D341Med (cell line): Measurements from ENCODE around the gene SKA1.
"Not testable (repeated sequence)": the region's sequence is repeated elsewhere in the genome, so short reads cannot be mapped to it uniquely, and the experiment has no call there.

Source experiments
- DNase-seq: peaks from one replicate; pipeline ENCODE4 v3.0.0; 2012; ENCODE audit warnings: low spot score

SKA1 gene

DNA sequence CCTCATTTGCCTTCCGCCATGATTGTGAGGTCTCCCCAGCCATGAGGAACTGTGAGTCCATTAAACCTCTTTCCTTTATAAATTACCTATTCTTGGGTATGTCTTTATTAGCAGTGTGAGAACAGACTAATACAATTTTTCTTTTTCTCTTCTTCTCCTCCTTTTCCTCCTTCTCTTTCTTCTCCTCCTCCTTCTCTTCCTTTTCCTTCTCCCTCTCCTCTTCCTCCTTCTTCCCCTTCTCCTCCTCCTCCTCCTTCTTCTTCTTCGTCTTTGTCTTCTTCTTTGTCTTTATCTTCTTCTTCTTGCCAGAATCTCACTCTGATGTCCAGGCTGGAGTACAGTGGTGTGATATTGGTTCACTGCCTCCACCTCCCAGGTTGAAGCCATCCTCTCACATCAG, 20.2 kb downstream of the SKA1 start:
- no peak for DNase-seq

DNA sequence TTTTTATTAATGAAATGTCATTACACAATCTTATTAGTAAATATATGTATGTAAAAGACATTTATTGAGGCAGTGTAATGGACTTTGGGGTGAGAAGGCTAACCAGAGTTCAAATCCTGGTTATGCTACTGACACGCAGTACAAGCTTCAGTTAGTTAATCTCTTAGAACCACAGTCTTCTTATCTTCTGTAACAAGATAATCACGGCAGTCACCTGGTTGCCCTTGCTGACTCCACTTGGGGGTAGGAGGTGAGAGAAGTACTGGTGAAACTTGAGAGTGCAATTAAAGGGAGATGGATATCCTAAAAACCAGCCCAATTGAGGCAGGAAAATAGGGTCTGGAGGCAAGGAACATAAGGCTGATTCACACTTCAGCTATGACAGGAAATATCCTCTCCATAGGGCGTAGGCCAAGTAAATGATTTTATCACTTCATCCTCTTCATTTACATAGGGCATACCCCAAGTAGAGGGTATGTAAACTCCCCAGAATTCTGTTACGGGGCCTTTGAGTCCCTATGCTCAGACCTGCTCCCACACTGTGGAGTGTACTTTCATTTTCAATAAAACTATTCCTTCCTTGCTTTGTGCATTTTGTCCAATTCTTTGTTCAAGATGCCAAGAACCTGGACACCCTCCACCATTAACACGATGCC, 21.3 kb downstream of the SKA1 start:
- DNase-seq, result no peak

DNA sequence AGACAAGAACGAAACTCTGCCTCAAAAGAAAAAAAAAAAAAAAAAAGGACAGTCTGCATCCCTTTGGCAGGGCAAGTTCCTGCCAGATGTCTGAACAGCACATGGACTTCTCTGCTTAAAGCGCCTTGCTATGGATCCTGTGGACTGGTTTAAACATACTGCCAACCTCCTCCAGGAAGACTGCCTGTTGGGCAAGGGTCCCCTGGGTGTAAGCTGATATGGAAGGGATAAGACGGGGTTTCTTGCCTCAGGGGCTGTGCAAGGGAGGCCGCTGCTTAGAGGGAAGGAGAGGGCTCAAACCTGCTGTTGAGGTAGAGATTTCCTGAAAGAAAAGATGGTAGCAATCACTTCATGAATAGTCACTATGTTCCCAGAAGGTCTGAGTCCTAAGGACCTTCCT, 22.2 kb downstream of the SKA1 start:
- DNase-seq, result no peak

DNA sequence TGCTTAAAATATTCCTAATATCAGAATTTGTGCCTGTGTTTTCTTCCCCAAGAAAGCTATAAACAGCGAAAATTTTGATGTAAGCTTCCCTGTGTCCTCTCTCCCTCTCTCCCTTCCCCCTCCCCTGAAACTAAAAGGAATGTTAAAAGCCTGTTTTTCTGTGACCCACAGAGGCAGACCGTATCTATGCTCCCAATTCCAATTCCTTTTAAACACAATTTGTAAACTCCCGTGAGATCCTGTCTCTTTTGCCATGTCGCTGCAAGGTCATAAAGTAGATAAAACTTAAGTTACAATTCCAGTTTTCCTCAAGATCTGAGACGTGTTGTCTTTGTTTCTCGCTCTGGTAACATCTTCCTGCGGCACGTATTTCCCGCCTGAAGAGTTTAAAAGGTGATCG, 23.3 kb downstream of the SKA1 start:
- no peak for DNase-seq

DNA sequence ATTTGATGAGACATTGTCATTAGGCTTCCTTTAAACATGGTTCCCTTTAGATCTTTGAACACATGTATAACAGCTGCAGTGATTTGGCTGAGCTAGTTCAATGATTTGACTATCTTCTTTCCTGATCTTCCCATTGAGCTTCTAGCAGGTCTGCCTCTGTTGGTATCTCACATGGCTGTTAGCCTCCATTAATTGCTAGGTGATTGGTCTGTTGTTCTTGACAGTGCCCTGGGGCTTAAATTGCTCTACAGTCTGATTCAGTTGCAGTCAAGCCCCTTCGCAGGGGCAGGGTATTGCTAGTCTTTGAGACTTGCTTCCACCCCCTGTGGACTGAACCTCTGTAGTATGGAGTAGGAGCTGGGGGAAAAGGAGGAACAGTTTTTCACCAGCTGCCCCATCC, 24.1 kb downstream of the SKA1 start:
- DNase-seq, result no peak

DNA sequence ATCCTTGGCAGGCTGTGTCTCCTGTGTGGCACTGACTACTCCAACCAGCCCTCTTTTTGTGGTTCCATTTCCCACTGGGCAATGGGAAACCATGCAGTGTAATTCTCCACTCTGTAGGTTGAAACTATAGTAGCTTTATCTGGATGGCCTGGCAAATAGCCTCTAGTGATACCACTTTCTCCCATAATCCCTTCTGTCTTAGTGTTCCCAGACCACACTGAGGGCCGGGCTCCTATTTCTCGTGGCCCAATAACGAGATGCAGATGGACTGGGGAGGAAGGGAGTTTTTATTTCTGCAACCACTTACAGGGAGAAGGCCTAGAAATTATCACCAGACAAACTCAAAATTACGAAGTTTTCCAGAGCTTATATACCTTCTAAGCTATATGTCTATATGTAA, 24.7 kb downstream of the SKA1 start:
- no peak for DNase-seq

DNA sequence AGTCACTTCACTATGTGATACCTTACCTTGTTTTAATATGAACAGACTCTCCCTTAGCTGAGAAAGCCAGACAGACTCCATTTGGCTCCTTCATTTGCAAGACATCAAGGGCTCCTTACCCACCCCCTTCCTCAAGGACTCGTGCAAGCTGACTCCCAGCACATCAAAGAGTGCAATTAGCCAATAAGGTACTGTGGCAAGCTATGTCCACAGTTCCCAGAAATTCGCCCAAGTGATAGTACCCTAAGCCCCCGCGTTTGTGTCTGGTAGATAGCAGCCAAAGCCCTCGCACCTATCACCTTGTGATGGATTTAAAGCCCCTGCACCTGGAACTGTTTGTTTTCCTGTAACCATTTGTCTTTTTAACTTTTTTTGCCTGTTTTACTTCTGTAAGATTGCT, 25.6 kb downstream of the SKA1 start:
- DNase-seq, result not testable (repeated sequence)

DNA sequence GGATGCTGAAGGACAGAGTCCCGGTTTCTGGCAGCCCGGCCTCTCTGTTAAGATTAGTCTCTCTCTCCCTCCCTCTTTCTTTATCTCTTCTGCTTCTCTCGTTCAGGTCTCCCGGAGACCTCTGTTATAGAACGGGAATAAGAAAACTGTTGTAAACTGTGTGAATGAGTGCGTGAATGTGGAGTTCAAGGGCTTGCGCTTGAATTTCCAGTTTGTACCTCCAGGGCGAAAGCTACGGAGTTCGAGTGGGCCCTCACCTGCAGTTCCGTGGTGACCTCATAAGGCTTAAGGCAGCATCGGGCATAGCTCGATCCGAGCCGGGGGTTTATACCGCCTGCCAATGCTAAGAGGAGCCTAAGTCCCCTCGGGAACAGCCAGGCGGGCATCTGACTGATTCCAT, 26.4 kb downstream of the SKA1 start:
- no peak for DNase-seq

DNA sequence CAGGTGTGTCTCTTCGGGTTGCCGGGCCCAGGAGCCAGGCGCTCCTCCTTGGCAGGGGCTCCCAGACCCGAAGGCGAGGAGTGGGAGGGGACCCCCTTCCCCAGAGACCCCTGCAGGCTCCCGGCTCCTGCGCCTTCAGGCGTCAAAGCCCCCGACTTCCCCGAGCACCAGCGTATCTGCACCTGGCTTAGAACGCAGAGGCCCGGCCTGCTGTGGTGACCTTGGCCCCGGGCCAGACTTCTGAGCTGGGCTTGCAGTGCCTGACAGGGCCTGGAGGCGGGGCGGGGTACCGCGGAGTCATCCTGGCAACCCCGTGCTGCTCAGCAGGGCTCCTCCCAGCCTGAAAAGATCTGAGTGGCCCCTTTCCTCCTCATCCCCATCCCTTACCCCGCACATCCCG, 27.0 kb downstream of the SKA1 start:
- peak; percentile 41 for DNase-seq

DNA sequence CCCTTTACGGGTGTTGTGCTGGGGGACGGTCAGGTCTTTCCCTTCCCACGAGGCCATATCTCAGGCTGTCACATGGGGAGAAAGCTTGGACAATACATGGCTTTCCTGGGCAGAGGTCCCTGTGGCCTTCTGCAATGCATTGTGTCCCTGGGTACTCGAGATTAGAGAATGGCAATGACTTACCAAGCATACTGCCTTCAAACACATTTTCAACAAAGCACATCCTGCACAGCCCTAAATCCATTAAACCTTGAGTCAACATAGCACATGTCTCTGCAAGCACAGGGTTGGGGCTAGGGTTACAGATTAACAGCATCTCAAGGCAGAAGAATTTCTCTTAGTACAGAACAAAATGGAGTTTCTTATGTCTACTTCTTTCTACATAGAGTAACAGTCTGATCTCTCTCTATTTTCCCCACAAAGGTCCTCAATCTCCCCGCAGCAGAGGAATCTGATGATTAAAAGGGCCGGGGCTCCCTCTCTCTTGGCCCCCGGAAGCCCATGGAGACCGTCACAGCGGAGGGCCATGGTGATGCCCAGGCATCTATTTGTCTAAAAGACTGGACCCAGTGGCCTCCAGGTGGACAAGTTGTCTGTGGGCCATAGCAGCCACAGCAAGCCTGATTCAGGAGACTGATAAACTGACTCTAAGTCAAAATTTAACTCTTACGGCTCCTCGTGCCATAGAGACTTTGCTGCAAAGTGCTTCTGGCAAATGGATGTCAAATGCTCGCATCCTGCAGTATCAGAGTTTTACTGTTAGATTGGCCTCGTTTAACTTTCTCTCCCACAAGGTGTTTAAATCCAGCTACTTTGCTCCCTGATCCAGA, 30.1 kb downstream of the SKA1 start:
- DNase-seq, result not testable (repeated sequence)

DNA sequence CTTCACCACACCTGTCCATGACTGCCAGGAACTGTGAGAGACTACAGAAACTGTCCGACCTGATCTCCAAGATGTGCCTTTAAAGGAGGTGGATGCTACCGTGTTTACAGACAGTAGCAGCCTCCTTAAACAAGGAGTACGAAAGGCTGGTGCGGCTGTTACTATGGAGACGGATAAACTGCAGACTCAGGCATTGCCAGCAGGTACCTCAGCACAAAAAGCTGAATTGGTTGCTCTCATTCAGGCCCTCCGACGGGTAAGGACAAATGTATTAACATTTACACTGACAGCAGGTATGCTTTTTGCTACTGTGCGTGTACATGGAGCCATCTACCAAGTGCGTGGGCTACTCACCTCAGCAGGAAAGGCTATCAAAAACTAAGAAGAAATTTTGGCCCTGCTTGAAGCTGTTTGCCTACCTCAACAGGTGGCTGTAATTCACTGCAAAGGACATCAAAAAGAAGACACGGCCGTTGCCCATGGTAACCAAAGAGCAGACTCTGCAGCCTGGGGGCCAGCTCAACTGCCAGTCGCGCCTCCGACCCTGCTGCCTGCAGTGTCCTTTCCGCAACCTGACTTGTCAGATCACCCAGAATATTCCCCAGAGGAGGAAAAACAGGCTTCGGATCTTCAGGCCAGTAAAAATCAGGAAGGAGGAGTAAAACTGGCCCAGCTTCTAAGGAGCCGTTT, 30.9 kb downstream of the SKA1 start:
- no peak for DNase-seq

DNA sequence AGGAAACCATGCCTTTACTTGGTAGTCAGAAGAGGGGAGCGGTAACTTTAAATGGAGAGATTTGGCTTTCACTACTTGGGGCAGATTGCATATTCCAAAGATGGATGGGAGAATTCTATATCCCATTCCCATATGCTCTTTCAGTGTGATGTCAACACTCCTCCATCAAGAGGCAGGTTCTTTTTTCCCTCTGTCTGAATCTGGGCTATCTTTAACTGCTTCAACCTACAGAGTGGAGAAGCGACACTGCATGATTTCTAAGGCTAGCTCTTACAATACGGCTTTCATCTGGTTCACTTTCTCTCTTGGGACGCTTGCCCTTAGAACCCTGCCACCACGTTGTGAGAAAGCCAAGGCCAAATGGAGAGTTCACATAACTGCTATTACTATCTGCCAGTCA, 34.4 kb downstream of the SKA1 start:
- DNase-seq, result no peak

DNA sequence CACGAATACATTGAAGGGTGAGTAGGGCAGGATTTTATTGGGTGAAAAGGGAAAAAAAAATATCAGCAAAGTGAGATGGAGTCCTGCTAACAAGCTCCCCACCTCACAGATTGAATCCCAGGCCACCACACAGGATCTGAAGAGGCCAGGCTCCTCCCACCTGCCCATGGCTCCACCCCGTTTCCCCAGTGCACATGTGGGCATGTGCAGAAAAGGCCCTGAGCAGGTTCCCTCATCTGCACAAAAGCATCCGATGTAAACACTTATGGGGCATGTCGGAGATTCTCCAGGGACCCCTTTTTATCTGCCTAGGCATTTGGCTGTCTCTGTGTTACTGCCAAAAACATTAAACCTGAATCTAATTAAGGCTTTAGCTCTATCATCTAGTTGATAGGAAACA, 35.2 kb downstream of the SKA1 start:
- DNase-seq, result peak; percentile 65

DNA sequence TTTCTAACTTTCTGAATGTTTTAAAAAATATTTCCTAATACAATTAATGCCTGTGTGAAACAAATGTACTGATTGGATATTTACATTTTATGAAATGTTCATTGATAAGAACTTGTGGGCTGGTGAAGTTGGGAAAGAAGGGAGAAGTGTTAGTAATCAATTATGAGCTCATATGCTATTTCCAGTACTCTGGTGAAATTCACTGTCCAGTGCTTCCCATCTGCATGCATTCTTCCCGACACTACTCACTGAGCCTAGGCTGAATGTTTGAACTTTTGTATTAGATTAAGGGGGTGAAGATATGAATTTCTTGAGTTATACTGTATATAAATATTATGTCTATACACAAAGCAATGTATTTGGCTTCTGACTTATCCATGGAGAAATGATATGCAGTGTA, 36.0 kb downstream of the SKA1 start:
- no peak for DNase-seq

DNA sequence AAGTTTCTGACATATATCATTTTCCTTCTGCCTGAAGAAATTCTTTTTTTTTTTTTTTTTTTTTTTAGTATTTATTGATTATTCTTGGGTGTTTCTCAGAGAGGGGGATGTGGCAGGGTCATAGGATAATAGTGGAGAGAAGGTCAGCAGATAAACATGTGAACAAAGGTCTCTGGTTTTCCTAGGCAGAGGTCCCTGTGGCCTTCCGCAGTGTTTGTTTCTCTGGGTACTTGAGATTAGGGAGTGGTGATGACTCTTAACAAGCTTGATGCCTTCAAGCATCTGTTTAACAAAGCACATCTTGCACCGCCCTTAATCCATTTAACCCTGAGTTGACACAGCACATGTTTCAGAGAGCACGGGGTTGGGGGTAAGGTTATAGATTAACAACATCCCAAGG, 42.0 kb downstream of the SKA1 start:
- DNase-seq, result not testable (repeated sequence)

DNA sequence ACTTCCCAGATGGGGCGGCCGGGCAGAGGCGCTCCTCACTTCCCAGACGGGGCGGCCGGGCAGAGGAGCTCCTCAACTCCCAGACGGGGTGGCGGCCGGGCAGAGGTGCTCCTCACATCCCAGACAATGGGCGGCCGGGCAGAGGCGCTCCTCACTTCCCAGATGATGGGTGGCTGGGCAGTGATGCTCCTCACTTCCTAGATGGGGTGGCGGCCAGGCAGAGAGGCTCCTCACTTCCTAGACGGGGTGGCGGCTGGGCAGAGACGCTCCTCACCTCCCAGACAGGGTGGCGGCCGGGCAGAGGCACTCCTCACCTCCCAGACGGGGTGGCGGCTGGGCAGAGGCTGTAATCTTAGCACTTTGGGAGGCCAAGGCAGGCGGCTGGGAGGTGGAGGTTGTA, 42.9 kb downstream of the SKA1 start:
- DNase-seq, result not testable (repeated sequence)

DNA sequence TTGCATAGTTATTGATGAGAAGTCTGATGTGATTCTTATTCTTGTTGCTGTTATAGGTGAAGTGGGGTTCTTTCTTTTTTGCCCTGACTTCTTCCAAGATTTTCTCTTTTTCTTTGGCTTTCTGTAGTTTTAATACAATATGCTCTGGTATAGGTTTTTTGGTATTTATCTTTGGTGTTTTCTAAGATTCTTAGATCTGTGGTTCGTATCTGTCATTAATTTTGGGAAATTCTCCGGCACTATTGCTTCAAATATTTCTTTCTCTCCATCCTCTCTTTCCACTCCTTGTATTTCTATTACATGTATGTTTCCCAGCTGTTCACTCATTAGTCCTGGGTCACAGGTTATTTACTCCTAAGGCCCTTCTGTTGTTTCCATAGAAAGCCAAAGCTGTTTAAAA, 43.8 kb downstream of the SKA1 start:
- no peak for DNase-seq

DNA sequence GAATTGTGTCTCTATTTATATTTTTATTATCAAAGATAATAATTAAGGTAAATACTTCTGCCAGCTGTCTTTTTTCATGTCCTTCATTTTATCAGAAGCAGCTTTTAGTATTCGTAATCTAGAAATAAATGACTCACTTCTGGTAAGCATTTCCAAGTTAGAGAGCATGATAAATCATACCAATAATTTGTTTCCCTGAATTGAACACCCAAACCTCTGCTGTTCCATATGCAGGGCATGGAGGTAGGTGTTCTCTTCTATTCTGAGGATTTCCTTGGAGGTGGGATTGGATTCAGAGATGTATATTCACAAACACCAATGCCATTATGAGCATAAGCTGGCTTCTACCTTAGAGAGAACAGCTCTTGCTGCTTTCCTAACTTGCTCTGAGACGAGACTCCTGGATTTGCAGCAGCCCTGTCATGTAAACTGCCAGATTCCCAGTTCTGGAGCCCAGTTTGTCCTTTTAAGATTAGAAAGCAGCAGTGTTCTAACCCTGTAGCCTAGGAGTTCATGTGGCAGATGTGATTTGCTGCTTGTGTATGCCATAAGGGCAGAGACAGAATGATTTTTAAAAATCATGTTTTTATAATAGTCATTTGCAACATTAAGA, 47.5 kb downstream of the SKA1 start:
- DNase-seq, result no peak

DNA sequence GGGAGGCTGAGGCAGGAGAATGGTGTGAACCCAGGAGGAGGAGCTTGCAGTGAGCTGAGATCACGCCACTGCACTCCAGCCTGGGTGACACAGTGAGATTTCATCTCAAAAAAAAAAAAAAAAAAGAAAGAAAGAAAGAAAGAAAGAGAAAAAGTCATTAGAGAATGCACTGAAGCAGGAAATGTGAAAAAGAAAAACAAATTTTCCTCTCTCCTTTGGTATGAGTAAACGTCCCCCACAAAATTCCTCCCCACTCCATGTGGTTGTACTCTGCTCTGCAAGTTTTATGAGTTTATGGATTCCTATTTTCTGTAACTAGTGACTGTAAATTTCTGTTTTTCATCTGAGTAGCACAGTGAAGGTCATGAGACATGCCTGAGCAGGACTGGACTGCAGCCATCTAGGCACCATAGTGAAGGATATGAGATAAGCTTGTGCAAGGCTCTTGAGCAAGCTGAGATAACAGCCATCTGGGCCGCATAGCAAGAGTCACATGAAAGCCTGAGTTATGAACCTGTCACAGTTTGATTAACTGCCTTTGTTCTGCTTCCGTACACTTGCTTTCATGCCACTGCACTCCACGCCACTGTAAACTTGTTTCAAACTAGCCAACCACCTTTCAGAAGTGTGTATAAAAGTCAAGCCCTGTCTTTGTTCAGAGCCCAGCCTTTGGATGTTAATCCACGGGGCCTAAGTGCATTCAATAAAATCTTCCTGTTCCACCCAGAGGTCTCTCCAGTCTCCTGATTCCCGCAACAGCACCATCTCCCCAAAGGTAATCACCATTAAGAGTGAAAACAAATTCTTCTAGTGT, 50.2 kb downstream of the SKA1 start:
- DNase-seq, result no peak

DNA sequence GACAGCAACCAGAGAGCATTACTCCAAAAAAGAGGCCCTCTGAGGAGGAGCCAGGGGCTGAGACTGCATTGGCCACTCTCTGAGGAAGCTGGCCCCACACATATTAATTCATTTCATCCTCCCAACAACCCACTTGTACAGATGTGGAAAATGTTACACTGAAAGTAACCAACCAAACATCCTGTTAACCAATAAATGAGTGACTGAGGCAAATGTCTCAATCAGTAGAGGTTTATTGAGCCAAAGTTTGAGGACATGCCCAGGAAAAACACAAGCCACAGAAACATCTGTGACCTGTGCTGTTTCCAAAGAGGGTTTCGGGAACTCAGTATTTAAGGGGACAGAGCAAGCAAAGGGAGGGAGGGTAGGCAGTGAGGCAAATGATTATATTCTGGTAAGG, 53.0 kb downstream of the SKA1 start:
- DNase-seq, result no peak

DNA sequence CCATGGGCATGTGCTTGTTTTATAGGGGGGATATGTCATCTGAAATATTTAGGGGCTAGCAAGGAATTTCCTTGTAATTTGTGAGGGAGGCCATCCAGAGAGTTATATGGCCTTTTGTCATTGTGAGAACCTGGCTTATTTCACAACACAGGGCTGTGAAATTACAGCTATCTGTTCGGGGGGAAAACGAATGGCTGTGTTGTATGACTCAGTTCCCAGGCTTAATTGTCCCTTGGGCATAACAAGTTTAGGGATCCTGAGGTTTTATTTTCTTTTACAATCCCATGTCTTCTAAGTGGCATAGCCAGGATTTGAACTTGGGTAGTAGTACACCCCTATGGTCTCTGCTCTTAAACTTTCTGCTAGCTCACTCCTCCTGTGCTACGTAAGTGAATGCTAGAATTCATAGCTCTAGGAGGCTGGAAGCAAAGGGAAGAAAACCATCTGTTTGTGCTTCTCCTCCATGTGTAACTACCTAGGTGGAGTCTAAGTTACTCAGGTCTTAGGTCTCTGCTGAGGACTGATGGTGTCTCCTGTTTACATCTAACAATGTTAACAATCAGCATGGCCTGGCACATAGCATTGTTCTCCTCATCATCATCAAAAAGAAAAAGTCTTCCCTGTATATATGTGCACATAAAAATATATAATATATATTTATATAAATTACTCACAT, 53.8 kb downstream of the SKA1 start:
- no peak for DNase-seq
